GM18520 (cell line): ENCODE results near the gene ARHGAP1.
"Not testable (repeated sequence)": the region's sequence is repeated elsewhere in the genome, so short reads cannot be mapped to it uniquely, and the experiment has no call there.

Experiments
- ATAC-seq: cut with Tn5 transposase; IDR thresholded peaks from one replicate; pipeline ENCODE4 v1.9.1; 2021; ENCODE audit not compliant: unreplicated experiment

The ARHGAP1 gene

GRCh38 chr11:46675288-46675851 lies 25.0 kb downstream of the ARHGAP1 start:
- no peak for ATAC-seq

GRCh38 chr11:46674463-46675287 lies 25.7 kb downstream of the ARHGAP1 start:
- no peak for ATAC-seq

- ATAC-seq = no peak
These were observed 26.5 kb downstream of the ARHGAP1 start for GRCh38 chr11:46673713-46674462.

GRCh38 chr11:46672381-46672839 lies 28.0 kb downstream of the ARHGAP1 start:
- no peak for ATAC-seq

DNA sequence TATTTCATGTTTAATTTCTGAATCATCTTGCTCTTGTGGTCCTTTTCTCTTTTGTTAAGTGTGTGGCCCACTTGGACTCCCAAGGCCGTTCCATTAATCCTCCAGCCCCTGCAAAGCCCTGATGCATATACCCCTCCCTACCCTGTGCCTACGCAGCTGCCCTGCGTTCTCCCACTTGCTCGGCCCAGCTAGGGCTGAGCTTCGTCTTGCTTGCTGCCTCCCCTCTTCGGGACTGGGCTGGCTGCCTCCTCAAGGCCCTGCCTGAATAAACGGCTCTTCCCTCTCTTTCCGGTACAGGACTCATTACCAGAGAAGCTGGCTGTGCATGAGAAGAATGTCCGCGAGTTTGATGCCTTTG lies 28.5 kb downstream of the ARHGAP1 start:
- no peak for ATAC-seq

- ATAC-seq = not testable (repeated sequence)
These were observed 29.9 kb downstream of the ARHGAP1 start for GRCh38 chr11:46670521-46670920.

DNA sequence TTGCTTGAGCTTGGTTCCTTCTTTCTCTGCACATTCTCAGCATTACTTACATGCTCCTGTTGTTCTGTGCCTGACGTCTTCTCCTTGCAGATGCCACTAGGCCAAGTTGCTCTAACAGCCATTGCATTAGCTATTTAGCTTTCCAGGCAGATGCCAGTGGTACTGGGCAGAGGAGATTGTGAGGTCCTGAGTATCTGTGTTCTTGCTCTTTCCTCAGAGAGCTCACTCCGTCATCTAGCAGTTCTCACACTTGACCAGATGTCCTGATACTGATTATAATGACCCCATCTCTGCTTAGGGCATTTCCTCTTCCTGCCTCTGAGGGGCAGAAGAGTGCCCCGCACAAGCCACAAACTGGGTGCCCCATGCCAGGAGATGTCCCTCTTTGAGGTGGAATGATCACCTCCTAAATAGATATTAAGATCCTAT lies 30.7 kb downstream of the ARHGAP1 start:
- ATAC-seq = no peak

- ATAC-seq = no peak
These were observed 31.8 kb downstream of the ARHGAP1 start for GRCh38 chr11:46668480-46669085.

- ATAC-seq = no peak
These were observed 33.4 kb downstream of the ARHGAP1 start for GRCh38 chr11:46667043-46667481.

GRCh38 chr11:46666516-46666915 lies 33.9 kb downstream of the ARHGAP1 start:
- ATAC-seq = no peak

DNA sequence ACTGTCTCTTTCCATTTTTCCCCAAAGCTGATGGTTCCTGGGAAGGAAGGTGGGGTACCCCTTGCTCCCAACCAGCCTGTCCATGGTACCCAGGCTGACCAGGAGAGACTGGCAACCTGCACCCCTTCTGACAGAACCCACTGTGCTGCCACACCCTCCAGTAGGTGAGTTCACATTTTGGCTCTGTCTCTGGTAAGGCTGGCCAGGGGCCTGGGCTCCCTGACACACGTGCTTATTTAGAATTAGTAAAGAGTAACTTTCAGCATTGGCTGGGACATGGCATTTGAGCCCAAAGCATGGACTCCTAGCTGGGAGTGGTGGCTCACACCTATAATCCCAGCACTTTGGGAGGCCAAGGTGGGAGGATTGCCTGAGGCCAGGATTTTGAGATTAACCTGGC lies 35.1 kb downstream of the ARHGAP1 start:
- ATAC-seq = no peak

- no peak for ATAC-seq
These were observed 35.8 kb downstream of the ARHGAP1 start for GRCh38 chr11:46664612-46665011.

DNA sequence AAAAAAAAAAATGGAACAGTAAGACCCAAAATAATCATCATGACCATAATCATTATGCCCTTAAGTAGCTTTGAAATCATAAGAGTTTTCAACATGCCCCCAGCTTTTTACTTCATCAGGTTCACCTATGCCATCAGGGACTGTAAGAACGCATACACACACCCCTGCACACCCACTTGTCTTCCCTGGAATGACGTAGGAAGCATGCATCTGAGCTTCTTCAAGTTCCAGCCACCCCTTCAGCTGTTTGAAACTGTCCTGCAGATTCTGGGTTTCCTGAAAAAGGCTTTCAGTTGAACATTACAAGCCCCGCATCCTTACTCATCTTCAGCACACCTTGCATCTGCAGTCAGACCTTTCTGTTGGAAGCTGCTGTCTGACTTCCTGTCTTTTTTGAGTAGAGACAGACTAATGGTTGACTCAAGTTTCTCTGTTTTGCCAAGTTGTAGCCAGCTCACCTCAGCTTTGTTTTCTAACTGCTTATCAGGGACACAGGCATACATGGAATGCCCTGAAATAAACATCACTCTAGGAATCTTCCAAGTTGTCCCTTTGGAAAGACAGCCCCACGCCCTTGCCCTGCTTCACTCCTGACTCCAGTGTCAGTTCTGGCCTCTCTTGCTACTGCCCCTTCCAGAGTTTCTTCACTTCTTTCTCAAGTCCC lies 37.0 kb downstream of the ARHGAP1 start:
- ATAC-seq = no peak

DNA sequence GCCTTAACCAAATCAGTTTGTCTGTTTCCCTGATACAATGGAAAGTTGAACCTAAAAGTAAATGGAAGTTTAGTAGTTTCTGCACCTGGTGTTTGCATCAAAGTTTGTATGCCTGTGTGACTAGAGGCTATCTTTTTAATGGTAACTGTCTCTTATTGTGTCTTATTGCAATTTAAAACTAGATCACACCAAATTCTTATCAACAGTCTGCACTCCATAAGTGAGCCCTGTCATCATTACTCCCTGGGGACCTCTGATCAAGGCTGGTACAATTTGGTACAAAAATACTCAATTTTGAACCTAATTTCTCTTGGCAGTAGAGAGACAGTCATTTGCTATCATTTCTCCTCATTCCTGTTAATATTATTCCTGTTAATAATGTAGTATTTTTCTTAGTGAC lies 38.1 kb downstream of the ARHGAP1 start:
- no peak for ATAC-seq

DNA sequence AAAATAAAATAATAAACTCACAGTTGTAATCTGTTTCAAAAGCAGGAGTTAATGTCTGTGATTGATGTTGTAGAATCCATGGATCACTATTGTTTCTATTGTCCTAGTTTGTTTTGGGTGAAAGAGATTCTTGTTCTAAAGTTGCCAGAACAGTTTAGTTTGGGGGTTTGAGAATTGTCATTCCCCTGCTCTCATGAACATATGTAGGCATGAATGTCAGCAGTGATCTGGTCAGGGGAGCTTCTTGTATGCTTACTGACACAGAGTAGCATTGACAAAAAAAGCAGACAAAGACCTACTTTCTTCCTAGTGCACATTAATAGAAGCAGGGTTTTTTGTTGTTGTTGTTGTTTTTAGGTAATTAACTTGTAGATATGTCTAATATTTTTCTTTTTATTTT lies 38.6 kb downstream of the ARHGAP1 start:
- ATAC-seq = no peak

GRCh38 chr11:46659908-46660307 lies 40.5 kb downstream of the ARHGAP1 start:
- ATAC-seq = no peak

DNA sequence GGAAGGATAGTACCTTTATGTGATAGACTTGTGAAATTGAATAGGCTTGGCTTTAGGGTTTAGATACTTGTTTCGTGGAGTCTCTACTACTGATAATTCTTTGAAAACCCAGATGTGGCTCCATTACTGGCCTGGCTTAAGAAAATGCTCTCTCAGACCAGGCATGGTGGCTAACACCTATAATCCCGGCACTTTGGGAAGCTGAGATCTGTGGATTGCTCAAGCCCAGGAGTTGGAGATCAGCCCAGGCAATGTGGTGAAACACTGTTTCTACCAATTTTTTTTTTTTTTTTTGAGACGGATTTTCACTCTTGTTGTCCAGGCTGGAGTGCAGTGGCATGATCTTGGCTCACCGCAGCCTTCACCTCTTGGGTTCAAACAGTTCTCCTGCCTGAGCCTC lies 42.2 kb downstream of the ARHGAP1 start:
- ATAC-seq = no peak

DNA sequence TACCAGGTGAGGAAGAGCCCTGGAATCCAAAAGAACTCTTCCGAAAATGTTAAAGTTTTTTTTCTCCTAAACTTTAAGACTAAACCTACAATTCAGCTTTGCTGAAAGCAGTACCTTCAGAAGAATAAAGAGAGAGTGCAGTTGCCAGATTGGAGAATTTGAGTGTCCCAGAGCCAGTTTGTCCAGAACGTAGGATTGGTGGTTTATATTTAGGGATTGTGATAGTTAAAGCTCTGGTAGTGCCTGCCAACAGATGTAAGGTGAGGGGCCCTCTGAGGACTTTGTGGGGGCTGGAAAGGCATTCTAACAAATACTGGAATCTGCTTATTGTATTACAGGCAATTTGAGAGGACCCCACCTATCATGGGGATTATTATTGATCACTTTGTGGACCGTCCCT lies 43.2 kb downstream of the ARHGAP1 start:
- no peak for ATAC-seq

DNA sequence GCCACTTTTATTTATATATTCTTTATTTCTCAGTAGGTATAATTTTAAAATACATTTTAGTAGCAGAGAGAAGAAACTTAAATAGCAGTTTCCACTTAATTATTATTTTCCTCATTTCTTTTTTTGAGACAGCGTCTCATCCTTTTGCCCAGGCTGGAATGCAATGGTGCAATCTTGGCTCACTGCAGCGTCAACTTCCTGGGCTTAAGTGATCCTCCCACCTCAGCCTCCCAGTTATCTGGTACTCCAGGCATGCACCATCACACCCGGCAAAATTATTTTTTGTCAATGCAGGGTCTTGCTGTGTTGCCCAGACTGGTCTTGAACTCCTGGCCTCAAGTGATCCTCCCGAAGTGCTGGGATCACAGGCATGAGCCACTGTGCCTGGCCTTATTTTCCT lies 44.8 kb downstream of the ARHGAP1 start:
- no peak for ATAC-seq

DNA sequence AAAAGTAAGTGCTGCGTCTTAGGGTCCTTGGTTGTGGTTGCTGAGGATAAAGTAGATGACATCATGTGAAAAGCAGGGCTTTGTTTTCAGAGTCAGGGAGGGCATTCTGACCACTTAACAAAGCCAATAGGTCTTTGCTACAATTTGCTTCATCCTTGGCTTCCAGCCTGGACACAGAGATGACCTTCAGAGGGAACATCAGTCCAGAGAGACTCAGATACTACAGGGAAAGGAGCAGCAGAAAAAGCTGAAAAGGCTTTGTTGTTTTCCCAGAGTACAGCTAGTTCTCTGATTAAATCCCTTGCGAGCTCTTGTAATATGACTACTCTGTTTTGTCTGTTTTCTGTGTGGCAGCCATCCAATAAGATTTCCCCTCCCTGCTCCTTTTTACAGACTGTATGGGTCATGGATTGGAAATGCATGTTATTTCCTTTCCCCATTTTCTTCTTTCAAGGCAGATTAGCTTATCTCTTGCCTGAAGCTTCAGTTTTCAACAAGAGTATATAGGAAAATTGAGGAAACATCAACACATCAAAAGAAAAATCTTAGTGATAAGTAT lies 51.2 kb downstream of the ARHGAP1 start:
- no peak for ATAC-seq

DNA sequence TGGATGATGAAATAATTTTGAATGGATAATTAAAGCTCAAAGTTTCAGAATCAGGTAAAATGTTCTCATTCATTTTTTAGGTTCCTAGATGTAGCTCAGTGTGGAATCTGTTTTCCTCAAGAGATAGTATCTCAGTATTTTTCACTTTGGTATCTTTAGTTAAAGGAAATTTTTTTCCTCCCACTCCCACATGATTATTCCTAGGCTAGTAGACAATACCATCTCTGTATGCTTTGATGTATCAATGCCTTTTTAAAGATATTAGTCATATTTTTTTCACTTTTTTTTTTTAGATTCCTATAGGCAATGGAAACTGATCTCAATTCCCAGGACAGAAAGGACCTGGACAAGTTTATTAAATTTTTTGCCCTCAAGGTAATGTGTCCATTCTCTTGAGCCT lies 56.4 kb downstream of the ARHGAP1 start:
- no peak for ATAC-seq
